GM23248 (cell line): ENCODE measurements around the gene TMEM123.

Experiments used
- EZH2 ChIP-seq: fragments of 200-600 bp; sonication (generic); IDR thresholded peaks from 2 replicates; pipeline ENCODE4 v1.6.1; 2018; ENCODE audit warnings: antibody characterized with exemption, mild to moderate bottlenecking; ENCODE audit not compliant: insufficient read depth, poor library complexity, severe bottlenecking
- EZH2phosphoT487 ChIP-seq: fragments of 200-600 bp; sonication (generic); IDR thresholded peaks from 2 replicates; pipeline ENCODE4 v1.6.1; 2018; ENCODE audit warnings: antibody characterized with exemption, moderate library complexity, mild to moderate bottlenecking, low read depth; ENCODE audit not compliant: insufficient read depth

GRCh38 chr11:102395720-102396393, 56.7 kb downstream of the TMEM123 start:
- TF ChIP-seq EZH2 (no peak), EZH2phosphoT487 (no peak)
